D721Med (cell line): ENCODE measurements around the gene KRTAP10-2.
"Not testable (repeated sequence)": the region's sequence is repeated elsewhere in the genome, so short reads cannot be mapped to it uniquely, and the experiment has no call there.

Source experiments
- DNase-seq: peaks from one replicate; pipeline ENCODE4 v3.0.0; 2011; ENCODE audit warnings: low spot score; ENCODE audit not compliant: insufficient read length
- FAIRE-seq: peaks from 2 replicates; lab custom pipeline; 2011; peaks lifted over from hg19 to GRCh38; lab: Jason Lieb, UNC
- CTCF ChIP-seq: IDR thresholded peaks from 2 replicates; pipeline ENCODE4 v1.5.1; 2012; ENCODE audit warnings: mild to moderate bottlenecking, control low read depth; ENCODE audit not compliant: insufficient read depth; ENCODE audit errors: missing control alignments

Gene KRTAP10-2

GRCh38 chr21:44507673-44508425, 43.5 kb downstream of the KRTAP10-2 start:
- FAIRE-seq (no peak), DNase-seq (no peak)
- no peak for TF ChIP-seq CTCF

GRCh38 chr21:44506279-44507255, 44.7 kb downstream of the KRTAP10-2 start:
- FAIRE-seq (no peak), DNase-seq (no peak)
- no peak for TF ChIP-seq CTCF

DNA sequence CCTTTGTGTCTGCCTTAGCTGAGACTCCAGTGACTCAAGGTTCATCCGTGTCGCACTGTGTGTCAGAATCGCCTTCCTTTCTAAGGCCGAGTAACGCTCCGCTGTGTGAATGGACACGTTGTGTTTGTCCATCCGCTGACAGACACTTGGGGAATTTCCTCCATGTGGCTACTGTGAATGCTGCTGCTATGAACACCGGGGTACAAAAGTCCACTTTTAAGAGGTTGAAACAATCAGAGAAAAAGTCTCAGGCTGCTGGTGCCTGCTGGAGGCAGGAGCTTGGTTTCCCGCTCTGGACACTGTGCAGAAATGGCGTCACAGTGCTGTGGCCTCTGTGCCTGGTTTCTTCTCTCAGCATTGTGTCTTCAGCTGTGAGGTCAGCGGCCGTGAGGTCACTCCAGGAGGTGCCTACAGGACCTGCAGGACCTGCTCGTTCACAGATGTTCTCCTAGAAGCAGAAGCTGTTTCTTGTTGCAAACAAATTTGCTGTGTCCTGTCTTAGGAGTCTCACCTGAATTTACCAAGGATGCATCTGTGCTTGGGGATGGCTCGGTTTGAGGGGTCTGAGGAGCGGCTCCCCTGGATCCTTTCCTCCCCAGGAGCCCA, 45.5 kb downstream of the KRTAP10-2 start:
- FAIRE-seq (no peak), DNase-seq (no peak)
- TF ChIP-seq CTCF, result no peak

- no peak for TF ChIP-seq CTCF
- no peak for FAIRE-seq
- no peak for DNase-seq
These were observed 47.4 kb downstream of the KRTAP10-2 start for GRCh38 chr21:44503901-44504399.

DNA sequence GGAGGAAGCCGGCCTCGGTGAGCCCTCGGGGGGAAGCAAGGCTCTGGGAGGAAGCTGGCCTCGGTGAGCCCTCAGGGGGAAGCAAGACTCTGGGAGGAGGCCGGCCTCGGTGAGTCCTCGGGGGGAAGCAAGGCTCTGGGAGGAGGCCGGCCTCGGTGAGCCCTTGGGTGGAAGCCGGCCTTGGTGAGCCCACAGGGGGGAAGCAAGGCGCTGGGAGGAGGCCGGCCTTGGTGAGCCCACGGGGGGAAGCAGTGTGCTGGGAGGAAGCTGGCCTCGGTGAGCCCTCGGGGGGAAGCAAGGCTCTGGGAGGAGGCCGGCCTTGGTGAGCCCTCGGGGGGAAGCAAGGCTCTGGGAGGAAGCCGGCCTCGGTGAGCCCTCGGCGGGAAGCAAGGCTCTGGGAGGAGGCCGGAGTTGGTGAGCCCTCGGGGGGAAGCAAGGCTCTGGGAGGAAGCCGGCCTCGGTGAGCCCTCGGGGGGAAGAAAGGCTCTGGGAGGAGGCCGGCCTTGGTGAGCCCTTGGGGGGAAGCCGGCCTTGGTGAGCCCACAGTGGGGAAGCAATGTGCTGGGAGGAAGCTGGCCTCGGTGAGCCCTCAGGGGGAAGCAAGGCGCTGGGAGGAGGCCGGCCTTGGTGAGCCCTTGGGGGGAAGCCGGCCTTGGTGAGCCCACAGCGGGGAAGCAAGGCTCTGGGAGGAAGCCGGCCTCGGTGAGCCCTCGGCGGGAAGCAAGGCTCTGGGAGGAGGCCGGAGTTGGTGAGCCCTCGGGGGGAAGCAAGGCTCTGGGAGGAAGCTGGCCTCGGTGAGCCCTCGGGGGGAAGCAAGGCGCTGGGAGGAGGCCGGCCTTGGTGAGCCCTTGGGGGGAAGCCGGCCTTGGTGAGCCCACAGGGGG, 48.1 kb downstream of the KRTAP10-2 start:
- not testable (repeated sequence) for DNase-seq, FAIRE-seq

DNA sequence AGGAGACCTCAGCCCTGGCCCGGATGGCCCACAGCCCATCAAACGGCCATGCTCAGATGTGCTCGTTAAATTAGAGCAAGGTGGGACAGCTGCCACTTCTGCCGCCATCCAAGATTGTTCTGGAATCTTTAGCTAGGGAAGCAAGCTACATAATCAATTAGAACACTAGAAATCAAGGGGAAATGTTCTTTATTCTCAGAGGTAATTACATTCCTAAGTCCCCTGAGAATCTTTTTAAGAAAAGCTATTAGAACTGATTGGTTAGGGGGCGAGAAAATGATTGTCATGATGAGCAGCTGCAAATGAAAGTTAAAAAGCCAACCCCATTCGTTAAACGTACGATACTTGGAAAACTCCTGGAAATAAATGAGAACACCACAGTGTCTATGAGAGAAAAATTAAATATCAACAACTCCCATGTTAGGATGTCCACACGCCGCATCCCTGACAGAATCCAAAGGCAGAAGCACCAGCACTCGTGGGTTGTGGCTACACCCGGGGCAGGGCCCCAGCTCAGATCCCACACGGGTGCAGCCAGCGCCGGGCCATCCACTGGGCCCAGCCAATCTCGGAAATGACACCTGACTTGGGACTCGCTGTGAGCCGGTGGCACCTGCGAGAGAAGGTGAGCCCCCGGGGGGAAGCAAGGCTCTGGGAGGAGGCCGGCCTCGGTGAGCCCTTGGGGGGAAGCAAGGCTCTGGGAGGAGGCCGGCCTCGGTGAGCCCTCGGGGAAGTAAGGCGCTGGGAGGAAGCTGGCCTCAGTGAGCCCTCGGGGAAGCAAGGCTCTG, 48.9 kb downstream of the KRTAP10-2 start:
- FAIRE-seq (no peak), DNase-seq (no peak)
- no peak for TF ChIP-seq CTCF
